Measurements from ENCODE around the gene HMOX1.

HMOX1 gene

GRCh38 chr22:35406443-35406842 is 25.5 kb downstream of the HMOX1 start:
- no peak for DNase-seq (ENCODE audit: low spot score)

- DNase-seq (ENCODE audit: low spot score): no peak
Measured at GRCh38 chr22:35407362-35407761, 26.5 kb downstream of the HMOX1 start.

DNA sequence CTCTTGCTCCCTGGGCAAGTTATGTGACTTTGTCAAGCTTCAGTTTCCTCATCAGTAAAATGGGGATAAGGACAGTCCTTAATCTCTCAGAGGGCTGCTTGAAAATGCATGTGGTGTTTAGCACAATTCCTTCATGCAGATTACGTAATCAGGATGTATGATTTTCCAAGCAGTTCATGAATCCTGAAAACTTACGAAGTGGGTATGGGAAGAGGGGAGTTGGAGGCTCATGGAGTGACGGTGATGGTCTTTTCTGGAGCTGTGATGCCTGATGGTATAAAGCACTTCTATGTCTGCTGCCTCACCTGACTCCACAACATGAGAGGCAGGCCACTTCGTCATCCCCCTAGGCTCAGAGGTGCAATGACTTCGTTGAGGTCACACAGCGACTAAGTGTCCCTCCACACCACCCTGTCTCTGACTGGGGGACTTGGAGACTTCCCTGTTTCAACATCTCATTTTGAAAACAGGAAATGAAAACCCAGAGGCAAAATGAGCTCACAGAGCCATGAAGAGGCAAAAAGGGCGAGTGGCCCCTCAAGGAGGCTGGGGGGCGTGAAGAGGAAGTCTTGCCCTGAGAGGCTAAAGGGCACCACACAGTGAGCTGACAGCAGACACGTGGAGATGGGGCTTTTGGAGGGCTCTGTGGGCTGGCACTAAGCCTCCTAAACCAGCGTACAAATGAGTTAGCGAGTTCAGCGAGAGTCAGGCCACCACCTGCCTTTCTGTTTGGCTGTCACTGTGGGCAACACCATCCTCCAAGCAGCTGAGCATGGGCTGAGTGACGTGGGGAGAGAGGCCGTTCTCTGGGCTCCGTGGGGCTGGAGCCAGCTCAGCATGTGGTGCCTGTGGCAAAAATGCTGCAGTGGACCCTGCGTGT is 29.1 kb downstream of the HMOX1 start:
- no peak for DNase-seq (ENCODE audit: low spot score)

- no peak for DNase-seq (ENCODE audit: low spot score)
Measured at GRCh38 chr22:35410663-35411034, 29.8 kb downstream of the HMOX1 start.

GRCh38 chr22:35411102-35411501 is 30.2 kb downstream of the HMOX1 start:
- no peak for DNase-seq (ENCODE audit: low spot score)

DNA sequence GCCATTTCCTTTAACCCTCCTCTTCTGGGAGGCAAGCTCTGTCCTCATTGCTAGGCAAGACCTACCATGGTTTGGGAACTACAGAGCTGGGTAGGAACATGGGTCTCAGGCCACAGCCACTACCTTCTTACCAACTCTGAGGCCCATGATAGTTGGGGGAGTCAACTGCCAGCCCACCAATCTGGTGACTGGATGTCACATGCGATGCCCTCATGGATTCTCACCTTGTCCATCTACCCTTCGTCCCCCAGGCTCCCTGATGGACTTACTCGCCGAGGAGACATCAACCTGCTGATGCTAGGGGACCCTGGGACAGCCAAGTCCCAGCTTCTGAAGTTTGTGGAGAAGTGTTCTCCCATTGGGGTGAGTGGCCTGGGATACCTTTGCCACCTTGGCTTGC is 32.7 kb downstream of the HMOX1 start:
- DNase-seq (ENCODE audit: low spot score): no peak

DNA sequence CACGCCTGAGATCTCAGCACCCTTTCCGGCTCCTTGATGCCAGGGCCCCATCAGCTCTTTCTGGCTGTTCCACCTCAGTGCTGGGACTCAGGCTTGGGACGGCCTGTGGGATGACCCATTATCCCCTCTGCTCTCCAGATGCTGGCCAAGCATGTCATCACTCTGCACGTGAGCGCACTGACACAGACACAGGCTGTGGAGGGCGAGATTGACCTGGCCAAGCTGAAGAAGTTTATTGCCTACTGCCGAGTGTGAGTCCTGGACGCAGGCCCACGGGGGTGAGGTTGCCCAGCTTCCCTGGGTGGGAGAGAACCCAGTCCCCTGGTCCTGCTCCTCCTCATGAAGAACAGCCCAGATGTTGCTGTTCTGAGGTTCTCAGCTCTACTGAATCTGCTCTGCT is 36.7 kb downstream of the HMOX1 start:
- DNase-seq (ENCODE audit: low spot score): no peak

- DNase-seq (ENCODE audit: low spot score): no peak
Measured at GRCh38 chr22:35418088-35418487, 37.2 kb downstream of the HMOX1 start.

DNA sequence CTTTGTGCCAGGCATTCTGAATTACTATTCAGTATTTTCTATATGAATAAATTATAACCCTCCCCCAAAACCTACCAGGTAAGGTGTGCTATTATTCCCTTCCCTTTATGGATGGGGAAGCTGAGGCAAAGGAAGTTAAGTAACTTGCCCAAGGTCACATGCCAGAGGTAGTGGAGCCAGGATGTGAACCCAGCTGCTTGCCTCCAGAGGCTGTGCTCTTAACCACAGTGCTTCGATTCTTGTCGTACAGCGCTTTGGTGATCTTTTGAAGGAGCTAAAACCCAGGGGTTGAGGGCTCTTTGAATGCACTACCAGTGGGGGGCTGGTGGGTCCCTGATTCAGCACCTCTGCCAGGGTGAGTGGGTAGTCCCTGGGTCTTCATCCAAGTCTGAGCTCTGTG is 37.8 kb downstream of the HMOX1 start:
- DNase-seq (ENCODE audit: low spot score): no peak

GRCh38 chr22:35419756-35420155 is 38.9 kb downstream of the HMOX1 start:
- DNase-seq (ENCODE audit: low spot score): no peak

GRCh38 chr22:35421121-35421520 is 40.2 kb downstream of the HMOX1 start:
- no peak for DNase-seq (ENCODE audit: low spot score)

DNA sequence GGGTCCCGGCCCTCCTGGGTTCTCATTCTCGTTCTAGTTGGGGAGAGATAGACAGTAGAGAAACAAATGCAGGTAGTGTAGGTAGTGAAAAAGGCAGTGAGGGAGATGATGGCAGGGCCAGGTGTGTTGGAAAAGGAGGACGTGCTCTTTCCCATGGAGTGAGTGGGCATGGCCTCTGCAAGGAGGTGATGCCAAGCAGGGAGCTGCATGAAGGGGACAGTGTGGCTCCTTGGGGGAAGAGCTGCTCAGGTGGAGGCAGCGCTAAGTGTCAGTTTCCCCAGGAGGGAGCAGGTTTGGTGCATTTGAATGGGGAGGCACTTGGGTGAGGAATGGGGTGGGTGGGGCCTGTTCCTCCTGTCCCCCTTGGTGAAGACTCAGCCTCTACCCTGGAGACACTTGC is 41.2 kb downstream of the HMOX1 start:
- no peak for DNase-seq (ENCODE audit: low spot score)

DNA sequence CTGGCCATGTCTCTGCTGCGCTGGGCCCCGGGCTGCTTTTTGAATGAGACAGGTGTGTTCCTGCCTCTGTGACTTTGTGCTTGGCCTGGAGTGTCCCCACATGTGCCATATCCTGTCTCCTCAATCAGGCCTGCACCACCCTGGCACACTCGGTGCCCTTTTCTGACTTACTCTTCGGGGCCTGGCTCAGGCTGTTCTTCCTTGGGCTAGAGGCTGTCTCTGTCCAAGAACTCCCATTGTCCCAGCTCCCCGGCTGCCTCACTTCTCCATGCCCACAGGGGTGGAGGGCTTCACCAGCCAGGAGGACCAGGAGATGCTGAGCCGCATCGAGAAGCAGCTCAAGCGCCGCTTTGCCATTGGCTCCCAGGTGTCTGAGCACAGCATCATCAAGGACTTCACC is 42.0 kb downstream of the HMOX1 start:
- no peak for DNase-seq (ENCODE audit: low spot score)

DNA sequence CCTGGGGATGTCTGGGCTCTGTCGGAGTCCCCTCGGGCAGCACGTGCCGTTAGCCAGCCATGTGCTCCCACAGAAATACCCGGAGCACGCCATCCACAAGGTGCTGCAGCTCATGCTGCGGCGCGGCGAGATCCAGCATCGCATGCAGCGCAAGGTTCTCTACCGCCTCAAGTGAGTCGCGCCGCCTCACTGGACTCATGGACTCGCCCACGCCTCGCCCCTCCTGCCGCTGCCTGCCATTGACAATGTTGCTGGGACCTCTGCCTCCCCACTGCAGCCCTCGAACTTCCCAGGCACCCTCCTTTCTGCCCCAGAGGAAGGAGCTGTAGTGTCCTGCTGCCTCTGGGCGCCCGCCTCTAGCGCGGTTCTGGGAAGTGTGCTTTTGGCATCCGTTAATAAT is 43.2 kb downstream of the HMOX1 start:
- no peak for DNase-seq (ENCODE audit: low spot score)

DNA sequence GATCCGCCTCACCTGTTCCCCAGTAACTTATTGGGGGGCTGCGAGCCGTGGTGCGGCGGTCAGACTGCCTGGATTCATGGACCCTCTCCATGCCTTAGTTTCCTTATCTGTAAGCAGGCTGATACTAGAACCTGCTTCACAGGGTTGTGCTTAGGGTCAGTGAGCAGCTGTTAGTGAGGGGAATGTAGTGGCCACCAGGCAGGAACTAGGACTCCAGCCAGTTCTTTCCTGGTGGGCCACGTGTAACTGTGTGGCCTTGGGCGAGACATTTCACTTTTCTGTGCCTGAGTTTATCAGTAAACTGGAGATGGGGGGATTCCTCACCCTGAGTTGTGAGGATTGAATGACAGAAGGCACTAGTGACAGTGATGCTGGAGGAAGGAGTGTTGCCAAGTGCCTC is 43.9 kb downstream of the HMOX1 start:
- no peak for DNase-seq (ENCODE audit: low spot score)

- no peak for DNase-seq (ENCODE audit: low spot score)
Measured at GRCh38 chr22:35425546-35425945, 44.6 kb downstream of the HMOX1 start.

DNA sequence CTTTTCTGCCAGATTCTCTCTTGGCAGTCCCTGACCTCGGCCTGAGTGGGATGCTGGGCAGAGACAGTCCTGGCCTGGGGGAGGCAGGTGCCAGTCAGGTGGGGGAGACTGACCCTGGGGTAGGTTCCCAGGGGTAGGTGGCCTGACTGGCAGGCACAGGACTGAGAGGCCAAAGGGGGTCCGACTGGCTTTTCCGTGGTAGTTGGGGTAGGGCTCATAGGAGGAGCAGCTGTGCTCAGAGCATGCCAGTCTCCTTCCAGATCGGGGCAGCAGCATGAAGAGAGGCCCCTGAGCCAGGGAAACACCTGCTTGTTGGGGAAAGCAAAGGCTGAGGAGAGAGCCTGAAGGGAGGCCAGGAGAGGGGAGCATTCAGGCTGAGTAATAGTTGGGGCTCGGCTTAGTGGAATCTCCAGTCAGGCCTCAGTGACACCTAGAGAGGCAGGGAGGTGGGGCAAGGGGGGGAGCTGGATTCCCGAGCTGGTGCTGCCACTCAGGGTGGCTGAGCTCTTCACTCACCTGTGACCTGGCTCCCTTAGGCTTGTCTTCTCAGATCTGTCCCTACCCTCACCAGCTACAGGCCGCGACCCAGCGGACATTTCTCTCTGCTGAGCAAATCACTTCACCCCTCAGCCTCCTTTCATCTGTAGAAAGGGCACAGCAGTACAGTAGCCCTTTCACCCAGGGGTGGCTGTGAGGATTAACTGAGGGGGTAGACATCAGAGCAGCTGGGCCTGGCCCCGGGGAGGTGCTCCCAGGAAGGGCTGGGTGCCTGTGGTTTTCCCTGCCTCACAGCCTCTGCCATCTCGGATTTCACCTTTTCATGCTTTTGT is 45.3 kb downstream of the HMOX1 start:
- DNase-seq (ENCODE audit: low spot score): no peak

DNA sequence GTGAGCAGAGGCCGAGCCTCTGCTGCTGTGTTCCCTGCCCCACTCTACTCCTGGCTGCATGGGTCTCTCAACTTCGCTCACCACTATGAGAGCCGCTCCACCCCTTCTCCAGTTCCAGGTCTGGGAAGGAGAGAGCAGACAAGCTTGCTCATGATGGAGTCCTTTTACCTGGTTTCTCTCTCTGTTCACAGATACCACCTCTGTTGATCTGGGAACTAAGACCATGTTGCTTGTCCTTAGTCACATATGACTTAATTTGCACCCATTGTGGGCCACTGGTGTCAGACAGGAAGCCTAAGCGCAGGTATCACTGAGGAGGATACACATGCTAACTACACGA is 45.9 kb downstream of the HMOX1 start:
- DNase-seq (ENCODE audit: low spot score): no peak

DNA sequence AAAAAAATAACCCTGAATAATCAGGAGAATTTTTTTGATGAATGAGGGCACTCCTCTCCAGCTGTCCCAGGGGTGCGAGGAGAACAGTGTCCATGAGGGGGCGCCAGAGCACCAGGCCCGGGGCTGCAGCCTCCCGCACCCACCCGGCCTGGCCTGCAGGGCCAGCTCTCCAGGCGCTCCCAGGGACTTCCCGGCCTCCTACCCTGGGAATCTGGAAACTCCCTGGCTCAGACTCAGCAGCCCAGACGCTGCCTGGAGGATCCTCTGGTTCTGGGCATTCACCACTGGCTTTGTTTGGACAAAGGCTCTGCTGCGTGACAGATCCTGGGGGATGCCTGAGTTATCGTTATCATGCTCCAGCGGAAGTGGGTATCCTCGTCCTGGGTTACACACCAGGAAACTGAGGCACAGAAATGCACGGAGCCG is 50.0 kb downstream of the HMOX1 start:
- DNase-seq (ENCODE audit: low spot score): peak; percentile 69

DNA sequence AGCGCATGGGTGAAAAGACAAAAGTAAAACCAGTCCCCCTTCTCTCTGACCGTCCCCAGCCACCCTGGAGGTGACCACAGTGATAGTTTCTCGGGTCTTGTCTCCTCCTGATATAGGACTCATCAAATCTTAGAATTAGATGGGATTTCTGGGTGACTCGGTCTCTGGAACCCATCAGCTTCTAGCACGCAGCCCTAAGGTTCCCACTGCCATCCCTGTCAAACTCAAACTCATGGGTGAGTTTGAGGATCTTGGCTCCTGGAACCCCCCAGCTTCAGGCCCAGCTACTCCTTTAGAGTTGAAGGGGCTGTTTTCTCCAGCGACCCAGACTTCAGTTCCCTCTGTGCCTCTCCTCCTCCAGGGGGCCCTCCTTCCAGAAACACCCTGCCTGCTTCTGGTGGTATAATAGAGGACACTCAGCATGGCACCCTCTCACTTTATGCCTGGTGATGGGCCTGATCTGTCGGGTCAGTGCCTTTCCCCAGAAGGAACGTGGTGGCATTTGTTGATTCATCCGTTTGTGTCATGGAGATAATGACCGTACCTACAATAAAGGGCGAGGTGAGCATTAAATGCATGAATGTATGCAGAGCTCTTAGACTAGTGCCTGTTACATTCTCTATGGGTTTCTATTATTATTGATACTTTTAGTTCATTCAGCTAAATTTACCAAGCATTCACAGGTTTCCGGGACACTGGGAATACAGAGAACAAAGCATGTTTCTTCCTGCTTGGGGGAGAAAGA is 50.8 kb downstream of the HMOX1 start:
- no peak for DNase-seq (ENCODE audit: low spot score)

- no peak for DNase-seq (ENCODE audit: low spot score)
Measured at GRCh38 chr22:35432228-35432905, 51.5 kb downstream of the HMOX1 start.

- no peak for DNase-seq (ENCODE audit: low spot score)
Measured at GRCh38 chr22:35434061-35434710, 53.3 kb downstream of the HMOX1 start.

All from LoVo (cell line).